Trophoblast cell (in vitro differentiated cells and primary cell): Measurements from ENCODE around the gene METTL9.
"Not testable (repeated sequence)": the region's sequence is repeated elsewhere in the genome, so short reads cannot be mapped to it uniquely, and the experiment has no call there.

ENCODE experiments used
- DNase-seq, 2 donors: peaks; one replicate each; pipeline ENCODE4 v3.0.0-alpha.2; 2016
- H2AFZ ChIP-seq: 2 replicates; pipeline ENCODE4 v1.6.1; 2013; ENCODE audit warnings: low read length, moderate library complexity, mild to moderate bottlenecking; ENCODE audit not compliant: insufficient read depth, poor library complexity
- H2AK5ac ChIP-seq: 2 replicates; pipeline ENCODE4 v1.6.1; 2013; ENCODE audit warnings: mild to moderate bottlenecking, low read length
- H2BK120ac ChIP-seq: 2 replicates; pipeline ENCODE4 v1.6.1; 2013; ENCODE audit warnings: low read length, mild to moderate bottlenecking, moderate library complexity; ENCODE audit not compliant: insufficient read depth, poor library complexity
- H2BK12ac ChIP-seq: 2 replicates; pipeline ENCODE4 v1.6.1; 2013; ENCODE audit warnings: mild to moderate bottlenecking, low read length, moderate library complexity
- H2BK5ac ChIP-seq: 2 replicates; pipeline ENCODE4 v1.6.1; 2013; ENCODE audit warnings: low read length, low read depth, moderate library complexity, mild to moderate bottlenecking; ENCODE audit not compliant: poor library complexity
- H3K14ac ChIP-seq: 2 replicates; pipeline ENCODE4 v1.6.1; 2013; ENCODE audit warnings: mild to moderate bottlenecking, low read length
- H3K18ac ChIP-seq: 2 replicates; pipeline ENCODE4 v1.6.1; 2013; ENCODE audit warnings: mild to moderate bottlenecking, low read length
- H3K23ac ChIP-seq: 2 replicates; pipeline ENCODE4 v1.6.1; 2013; ENCODE audit warnings: low read length
- H3K27ac ChIP-seq: 2 replicates; pipeline ENCODE4 v1.5.1; 2013; ENCODE audit warnings: low read depth, mild to moderate bottlenecking, inconsistent platforms, low read length, moderate library complexity
- H3K27me3 ChIP-seq: 2 replicates; pipeline ENCODE4 v1.6.1; 2013; ENCODE audit warnings: inconsistent platforms, mild to moderate bottlenecking, low read length, moderate library complexity; ENCODE audit not compliant: insufficient read depth
- H3K36me3 ChIP-seq, 2 experiments: 1 replicate in 1 of 2; 2 replicates in 1 of 2; pipeline ENCODE4 v1.6.1; 2013; ENCODE audit warnings: low read length in 2 of 2, mild to moderate bottlenecking in 2 of 2, moderate library complexity in 1 of 2; ENCODE audit not compliant: insufficient read depth in 2 of 2, control insufficient read depth in 1 of 2
- H3K4ac ChIP-seq: 2 replicates; pipeline ENCODE4 v1.6.1; 2013; ENCODE audit warnings: low read depth, mild to moderate bottlenecking, low read length, moderate library complexity
- H3K4me1 ChIP-seq, 2 experiments: 1 replicate in 1 of 2; 2 replicates in 1 of 2; pipeline ENCODE4 v1.6.1; 2013; ENCODE audit warnings: low read length in 2 of 2, mild to moderate bottlenecking in 2 of 2, moderate library complexity in 1 of 2; ENCODE audit not compliant: insufficient read depth in 2 of 2, control insufficient read depth in 1 of 2
- H3K4me2 ChIP-seq: 2 replicates; pipeline ENCODE4 v1.6.1; 2013; ENCODE audit warnings: inconsistent platforms, mild to moderate bottlenecking, low read length, moderate library complexity
- H3K4me3 ChIP-seq: 2 replicates; pipeline ENCODE4 v1.5.1; 2013; ENCODE audit warnings: mild to moderate bottlenecking, low read depth, low read length, inconsistent platforms
- H3K79me1 ChIP-seq: one replicate; pipeline ENCODE4 v1.6.1; 2013; ENCODE audit warnings: low read length
- H3K79me2 ChIP-seq: 2 replicates; pipeline ENCODE4 v1.6.1; 2013; ENCODE audit warnings: low read length, mild to moderate bottlenecking; ENCODE audit not compliant: control insufficient read depth, insufficient read depth, poor library complexity
- H3K9ac ChIP-seq: 2 replicates; pipeline ENCODE4 v1.6.1; 2013; ENCODE audit warnings: mild to moderate bottlenecking, low read length
- H3K9me3 ChIP-seq: 2 replicates; pipeline ENCODE4 v1.6.1; 2013; ENCODE audit warnings: low read depth, mild to moderate bottlenecking, control low read depth, inconsistent platforms, low read length; ENCODE audit not compliant: insufficient read depth
- H4K12ac ChIP-seq: 2 replicates; pipeline ENCODE4 v1.6.1; 2013; ENCODE audit warnings: low read depth, mild to moderate bottlenecking, low read length, moderate library complexity
- H4K8ac ChIP-seq: 2 replicates; pipeline ENCODE4 v1.6.1; 2013; ENCODE audit warnings: low read depth, mild to moderate bottlenecking, low read length, moderate library complexity
- H4K91ac ChIP-seq: one replicate; pipeline ENCODE4 v1.6.1; 2013; ENCODE audit warnings: low read depth, mild to moderate bottlenecking, low read length, moderate library complexity
- WGBS: extraction: QIAGEN DNeasy Blood & Tissue Kit; methylation state at CpG from one replicate; pipeline ENCODE4 v1.1.7; 2013; ENCODE audit warnings: missing lambda C conversion rate; ENCODE audit not compliant: insufficient read length, insufficient coverage; ENCODE audit errors: extremely low coverage; 5-methylcytosine and 5-hydroxymethylcytosine counted together

Gene METTL9

GRCh38 chr16:21564367-21564766, 35.0 kb upstream of the METTL9 start:
- not testable (repeated sequence) for H2BK120ac ChIP-seq, H3K4me2 ChIP-seq, H3K9me3 ChIP-seq, H3K36me3 ChIP-seq, H3K23ac ChIP-seq, H4K8ac ChIP-seq, H2BK12ac ChIP-seq, H2BK5ac ChIP-seq, H2AK5ac ChIP-seq, H2AFZ ChIP-seq, H3K18ac ChIP-seq, H3K9ac ChIP-seq, H4K91ac ChIP-seq, H3K4me3 ChIP-seq, DNase-seq, H4K12ac ChIP-seq, H3K14ac ChIP-seq, H3K79me2 ChIP-seq, H3K27ac ChIP-seq, H3K27me3 ChIP-seq, H3K4ac ChIP-seq, H3K79me1 ChIP-seq, H3K4me1 ChIP-seq
- no CpG with 5 or more reads among the region's 1 CpG for whole genome bisulfite sequencing

DNA sequence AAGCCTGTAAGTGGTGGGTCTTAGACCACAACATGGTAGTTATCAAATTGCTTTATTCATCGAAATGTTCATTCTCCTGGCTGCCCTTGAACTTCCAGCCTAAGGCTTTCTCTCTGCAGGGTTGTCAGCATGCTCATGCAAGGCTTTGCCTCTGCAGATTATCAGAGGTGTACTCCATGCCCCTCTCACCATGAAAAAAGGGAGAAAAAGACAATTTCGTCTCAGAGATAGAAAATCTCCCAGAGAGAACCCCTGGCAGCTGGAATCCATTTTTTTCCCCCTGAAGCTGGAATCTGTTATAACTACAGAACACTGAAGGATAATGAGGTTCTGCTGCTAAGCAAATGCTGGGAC, 33.9 kb upstream of the METTL9 start:
- Histone ChIP-seq H3K18ac (no peak overlapping the region), H3K23ac (no peak overlapping the region), H3K27me3 (no peaks in the 10 kb centered on the region), H4K8ac (no peak overlapping the region), H3K14ac (no peak overlapping the region), H4K12ac (no peak overlapping the region), H3K4ac (no peak overlapping the region), H2BK5ac (no peak overlapping the region), H3K9ac (no peak overlapping the region), H3K9me3 (no peaks in the 10 kb centered on the region), H4K91ac (no peak overlapping the region), H2AFZ (no peak overlapping the region), H3K4me2 (no peak overlapping the region), H3K79me1 (no peaks in the 10 kb centered on the region), H2BK12ac (no peak overlapping the region), H2BK120ac (no peak overlapping the region), H2AK5ac (no peak overlapping the region), H3K27ac (no peak overlapping the region), H3K36me3 (no peaks in the 10 kb centered on the region), H3K4me3 (no peak overlapping the region), H3K4me1 (no peaks in the 10 kb centered on the region), H3K79me2 (no peaks in the 10 kb centered on the region)
- WGBS, result no CpG with 5 or more reads among the region's 2 CpGs
- DNase-seq, result no peak

DNA sequence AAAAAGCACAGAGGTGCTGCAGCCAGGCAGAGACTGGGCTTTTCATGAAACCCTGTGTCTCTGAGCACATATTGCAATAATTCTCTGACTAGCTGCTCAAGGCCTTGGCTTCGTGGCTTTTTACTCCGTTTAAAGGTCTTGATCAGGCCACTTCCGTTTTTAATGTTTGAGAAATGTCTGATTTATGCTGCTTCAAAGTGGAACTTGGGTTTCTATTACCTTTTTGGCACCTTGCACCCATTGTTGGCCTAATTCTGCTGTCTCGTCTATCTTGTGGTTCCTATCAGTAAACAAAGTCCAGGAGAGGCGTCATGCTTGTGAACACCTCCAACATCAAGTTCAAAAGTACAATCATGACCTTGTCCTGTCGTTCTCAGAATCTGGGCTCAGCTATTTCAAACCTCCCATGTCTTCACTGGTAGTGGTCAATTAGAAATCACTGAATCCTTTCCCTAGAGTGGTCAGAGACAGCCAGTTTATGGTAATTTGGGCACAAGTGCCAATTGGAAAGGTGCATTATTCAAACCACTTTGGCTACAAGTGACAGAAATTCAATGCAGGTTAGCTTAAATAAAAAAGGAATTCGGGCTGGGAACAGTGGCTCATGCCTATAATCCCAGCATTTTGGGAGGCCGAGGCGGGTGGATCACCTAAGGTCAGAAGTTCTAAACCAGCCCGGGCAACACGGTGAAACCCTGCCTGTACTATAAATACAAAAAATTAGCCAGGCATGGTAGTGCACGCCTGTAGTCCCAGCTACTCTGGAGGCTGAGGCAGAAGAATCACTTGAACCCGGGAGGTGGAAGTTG, 33.3 kb upstream of the METTL9 start:
- H3K79me2 ChIP-seq, result no peaks in the 10 kb centered on the region
- H3K27ac ChIP-seq, result no peak overlapping the region
- H3K9me3 ChIP-seq, result no peaks in the 10 kb centered on the region
- H3K79me1 ChIP-seq, result no peaks in the 10 kb centered on the region
- H3K36me3 ChIP-seq, result no peaks in the 10 kb centered on the region
- H2BK12ac ChIP-seq, result no peak overlapping the region
- H2AFZ ChIP-seq, result no peak overlapping the region
- H4K8ac ChIP-seq, result no peak overlapping the region
- no peak overlapping the region for H2BK5ac ChIP-seq
- no peak overlapping the region for H3K4ac ChIP-seq
- H2AK5ac ChIP-seq, result no peak overlapping the region
- no peak overlapping the region for H3K18ac ChIP-seq
- H3K23ac ChIP-seq, result no peak overlapping the region
- no CpG with 5 or more reads among the region's 13 CpGs for WGBS
- H3K9ac ChIP-seq, result no peak overlapping the region
- no peak overlapping the region for H3K14ac ChIP-seq
- H3K4me3 ChIP-seq, result no peak overlapping the region
- H3K27me3 ChIP-seq, result no peaks in the 10 kb centered on the region
- H3K4me1 ChIP-seq, result no peaks in the 10 kb centered on the region
- H2BK120ac ChIP-seq, result no peak overlapping the region
- DNase-seq, result no peak
- no peak overlapping the region for H3K4me2 ChIP-seq
- H4K12ac ChIP-seq, result no peak overlapping the region
- no peak overlapping the region for H4K91ac ChIP-seq

DNA sequence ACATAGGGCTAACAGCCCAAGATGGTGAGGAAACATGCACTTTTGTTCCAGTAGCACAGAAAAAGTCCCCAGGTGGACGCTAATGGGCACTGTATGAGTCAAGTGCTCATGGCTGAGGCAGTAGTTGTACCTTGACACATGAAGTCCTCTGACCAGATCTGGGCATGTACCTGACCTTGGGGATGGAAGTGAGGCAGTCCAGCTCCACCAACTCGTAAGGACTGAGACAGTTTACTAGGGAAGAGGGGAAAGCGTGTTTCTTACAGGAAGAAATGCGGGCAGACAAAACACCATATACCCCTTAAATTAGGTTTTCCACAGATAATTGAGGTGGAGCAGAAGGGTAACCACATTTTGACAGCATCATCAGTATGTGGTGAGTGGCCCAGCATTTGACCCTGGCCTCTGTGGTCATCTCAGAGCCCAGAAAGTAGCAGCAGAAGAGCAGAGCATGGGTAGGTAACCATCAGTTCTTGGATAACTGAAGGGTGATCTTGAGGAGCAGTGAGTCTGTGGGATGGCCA, 32.4 kb upstream of the METTL9 start:
- no peak for DNase-seq
- Histone ChIP-seq H3K36me3 (no peaks in the 10 kb centered on the region), H2BK12ac (no peak overlapping the region), H3K4me1 (no peaks in the 10 kb centered on the region), H3K27me3 (no peaks in the 10 kb centered on the region), H3K4ac (no peak overlapping the region), H3K18ac (no peak overlapping the region), H4K12ac (no peak overlapping the region), H3K4me3 (no peak overlapping the region), H3K9me3 (no peaks in the 10 kb centered on the region), H2AK5ac (no peak overlapping the region), H3K9ac (no peak overlapping the region), H3K27ac (no peak overlapping the region), H3K14ac (no peak overlapping the region), H2BK120ac (no peak overlapping the region), H2BK5ac (no peak overlapping the region), H3K79me2 (no peaks in the 10 kb centered on the region), H3K79me1 (no peaks in the 10 kb centered on the region), H4K8ac (no peak overlapping the region), H2AFZ (no peak overlapping the region), H3K4me2 (no peak overlapping the region), H4K91ac (no peak overlapping the region), H3K23ac (no peak overlapping the region)
- no CpG with 5 or more reads among the region's 4 CpGs for WGBS
